Measurements from ENCODE around the gene ADGRG3. TPM values are rescaled to one million over a fixed set of nuclear protein-coding genes. Genes with fewer than 3 reads are reported as not detected.
"Not testable (repeated sequence)": the region's sequence is repeated elsewhere in the genome, so short reads cannot be mapped to it uniquely, and the experiment has no call there.

ADGRG3 gene
- polyA plus RNA-seq, 3 donors: 0.41 to 1.0 TPM; not detected in 1

GRCh38 chr16:57729182-57729484 lies 61.0 kb downstream of the ADGRG3 start:
- Histone ChIP-seq H3K4me1 (ENCODE audit: control insufficient read depth in 1 of 2, insufficient read depth in 2 of 2, low read length in 2 of 2) (peaks cover 0 to 7% of the 10 kb centered on the region in 2 donors), H4K20me1 (ENCODE audit: insufficient read depth, low read length) (no peaks in the 10 kb centered on the region), H3K4me2 (replicated peaks; ENCODE audit: extremely low read depth, low read length, poor library complexity, severe bottlenecking) (no peak overlapping the region), H3K9ac (ENCODE audit: insufficient read depth, low read length, poor library complexity, severe bottlenecking) (no peak overlapping the region), H3K9me3 (replicated peaks in 1 of 2; ENCODE audit: control insufficient read depth in 1 of 2, insufficient read depth in 1 of 2, low read length in 2 of 2) (no peaks in the 10 kb centered on the region), H3K79me2 (ENCODE audit: insufficient read depth, low read length) (no peaks in the 10 kb centered on the region), H3K36me3 (replicated peaks in 1 of 2; ENCODE audit: control insufficient read depth in 1 of 2, insufficient read depth in 2 of 2, low read length in 2 of 2) (no peaks in the 10 kb centered on the region), H3K27ac (ENCODE audit: low read depth in 1 of 2, low read length in 2 of 2) (no peak overlapping the region), H2AFZ (ENCODE audit: insufficient read depth, low read depth, low read length, poor library complexity, severe bottlenecking) (no peak overlapping the region), H3K4me3 (replicated peaks in 1 of 3; ENCODE audit: low read depth in 2 of 3, low read length in 3 of 3) (no peak overlapping the region), H3K27me3 (ENCODE audit: control insufficient read depth in 2 of 2, insufficient read depth in 2 of 2, low read length in 2 of 2) (no peaks in the 10 kb centered on the region)
- Mint-ChIP-seq H3K27me3 (ENCODE audit: low read depth in 3 of 3) (peaks cover 0 to 7% (median 3%) of the 10 kb centered on the region in 3 donors), H3K27ac (no peak overlapping the region), H3K36me3 (no peaks in the 10 kb centered on the region), H3K4me1 (peaks cover 12% of the 10 kb centered on the region), H3K9me3 (peaks cover 0 to 5% (median 0%) of the 10 kb centered on the region in 7 donors), H3K4me3 (no peak overlapping the region)
- DNase-seq: no peak
- WGBS (ENCODE audit: insufficient coverage): 100% methylated on average over 1 of the region's 1 CpG
- TF ChIP-seq, protein P1, sequence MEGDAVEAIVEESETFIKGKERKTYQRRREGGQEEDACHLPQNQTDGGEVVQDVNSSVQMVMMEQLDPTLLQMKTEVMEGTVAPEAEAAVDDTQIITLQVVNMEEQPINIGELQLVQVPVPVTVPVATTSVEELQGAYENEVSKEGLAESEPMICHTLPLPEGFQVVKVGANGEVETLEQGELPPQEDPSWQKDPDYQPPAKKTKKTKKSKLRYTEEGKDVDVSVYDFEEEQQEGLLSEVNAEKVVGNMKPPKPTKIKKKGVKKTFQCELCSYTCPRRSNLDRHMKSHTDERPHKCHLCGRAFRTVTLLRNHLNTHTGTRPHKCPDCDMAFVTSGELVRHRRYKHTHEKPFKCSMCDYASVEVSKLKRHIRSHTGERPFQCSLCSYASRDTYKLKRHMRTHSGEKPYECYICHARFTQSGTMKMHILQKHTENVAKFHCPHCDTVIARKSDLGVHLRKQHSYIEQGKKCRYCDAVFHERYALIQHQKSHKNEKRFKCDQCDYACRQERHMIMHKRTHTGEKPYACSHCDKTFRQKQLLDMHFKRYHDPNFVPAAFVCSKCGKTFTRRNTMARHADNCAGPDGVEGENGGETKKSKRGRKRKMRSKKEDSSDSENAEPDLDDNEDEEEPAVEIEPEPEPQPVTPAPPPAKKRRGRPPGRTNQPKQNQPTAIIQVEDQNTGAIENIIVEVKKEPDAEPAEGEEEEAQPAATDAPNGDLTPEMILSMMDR (IDR thresholded peaks at IDR 0.05): no peak
- intact Hi-C loops (cut with micrococcal nuclease): no loop called here

GRCh38 chr16:57729852-57730251 lies 61.7 kb downstream of the ADGRG3 start:
- not testable (repeated sequence) for H3K79me2 ChIP-seq (ENCODE audit: insufficient read depth, low read length); H3K4me3 Mint-ChIP-seq; H4K20me1 ChIP-seq (ENCODE audit: insufficient read depth, low read length); H3K9ac ChIP-seq (ENCODE audit: insufficient read depth, low read length, poor library complexity, severe bottlenecking); H3K4me2 ChIP-seq (replicated peaks; ENCODE audit: extremely low read depth, low read length, poor library complexity, severe bottlenecking); H2AFZ ChIP-seq (ENCODE audit: insufficient read depth, low read depth, low read length, poor library complexity, severe bottlenecking); DNase-seq; H3K4me3 ChIP-seq (replicated peaks in 1 of 3; ENCODE audit: low read depth in 2 of 3, low read length in 3 of 3); H3K27ac ChIP-seq (ENCODE audit: low read depth in 1 of 2, low read length in 2 of 2); H3K27me3 Mint-ChIP-seq (ENCODE audit: low read depth in 3 of 3); H3K27ac Mint-ChIP-seq; H3K9me3 ChIP-seq (replicated peaks in 1 of 2; ENCODE audit: control insufficient read depth in 1 of 2, insufficient read depth in 1 of 2, low read length in 2 of 2); H3K27me3 ChIP-seq (ENCODE audit: control insufficient read depth in 2 of 2, insufficient read depth in 2 of 2, low read length in 2 of 2); H3K36me3 ChIP-seq (replicated peaks in 1 of 2; ENCODE audit: control insufficient read depth in 1 of 2, insufficient read depth in 2 of 2, low read length in 2 of 2); H3K36me3 Mint-ChIP-seq; H3K9me3 Mint-ChIP-seq
- intact Hi-C loops (cut with micrococcal nuclease): loop anchor here (5.0 to 10.0 kb wide), 5 partner anchors 33 to 425 kb away; partner anchors contain the start of genes CFAP20 (in 1 of the 2), DRC7 (in 1 of the 2) and POLR2C (in 1 of the 2)
- H3K4me1 Mint-ChIP-seq: peaks cover 17% of the 10 kb centered on the region
- 97% methylated on average over 5 of the region's 6 CpGs for WGBS (ENCODE audit: insufficient coverage)
- peaks cover 7 to 14% of the 10 kb centered on the region in 2 donors for H3K4me1 ChIP-seq (ENCODE audit: control insufficient read depth in 1 of 2, insufficient read depth in 2 of 2, low read length in 2 of 2)

Measured in CD14-positive monocyte (primary cell).